SK-N-SH (cell line): ENCODE measurements around the gene DHRS1. TPM values are rescaled to one million over a fixed set of nuclear protein-coding genes. Genes with fewer than 3 reads are reported as not detected.

ENCODE experiments used
- CTCF ChIA-PET: fragments of 300-600, 350-600 bp; formaldehyde crosslinking; extraction: SDS; loops from one replicate; lab custom pipeline; 2021; lab: Yijun Ruan, JAX
- POLR2A ChIA-PET: fragments of 350-600 bp; sonication (Branson Sonifier 250); formaldehyde crosslinking; extraction: SDS; loops from one replicate; lab custom pipeline; 2020; ENCODE audit warnings: antibody characterized with exemption, inconsistent platforms; lab: Yijun Ruan, JAX
- DNase-seq: peaks from one replicate; pipeline ENCODE4 v3.0.0; 2012
- H2AFZ ChIP-seq: fragments of 200-600 bp; sonication (generic); 2 replicates; pipeline ENCODE4 v1.8.1; 2016; ENCODE audit warnings: antibody characterized with exemption, mild to moderate bottlenecking, low read depth
- H3F3A ChIP-seq: fragments of 200-600 bp; sonication (generic); replicated peaks from 2 replicates; pipeline ENCODE3; 2016; ENCODE audit warnings: antibody characterized with exemption, mild to moderate bottlenecking; ENCODE audit not compliant: insufficient read depth
- H3K27ac ChIP-seq, 2 experiments: fragments of 200-500 bp in 1 of 2; fragments of 200-600 bp in 1 of 2; sonication (Bioruptor generic) in 1 of 2; sonication (generic), shearing (Covaris generic) in 1 of 2; 2 replicates each; pipeline versions ENCODE4 v1.5.1 to v1.6.1; 2014 to 2016; ENCODE audit warnings: low read depth in 2 of 2, inconsistent platforms in 1 of 2, low read length in 1 of 2, mild to moderate bottlenecking in 1 of 2, mixed read lengths in 1 of 2
- H3K27me3 ChIP-seq: fragments of 200-600 bp; sonication (generic), shearing (Covaris generic); 2 replicates; pipeline ENCODE4 v1.6.1; 2016; ENCODE audit warnings: mixed run types; ENCODE audit not compliant: insufficient read depth
- H3K36me3 ChIP-seq, 2 experiments: fragments of 200-500 bp in 1 of 2; fragments of 200-600 bp in 1 of 2; sonication (Bioruptor generic) in 1 of 2; sonication (generic) in 1 of 2; replicated peaks in 1 of 2; 2 replicates each; pipeline versions ENCODE3 to v1.5.1; 2014 to 2016; ENCODE audit warnings: low read length in 1 of 2, mild to moderate bottlenecking in 1 of 2; ENCODE audit not compliant: insufficient read depth in 2 of 2, control insufficient read depth in 1 of 2
- H3K4me1 ChIP-seq, 2 experiments: fragments of 200-500 bp in 1 of 2; fragments of 200-600 bp in 1 of 2; sonication (Bioruptor generic) in 1 of 2; sonication (generic), shearing (Covaris generic) in 1 of 2; 2 replicates each; pipeline versions ENCODE4 v1.5.1 to v1.6.1; 2014 to 2016; ENCODE audit warnings: low read depth in 1 of 2, low read length in 1 of 2, mixed run types in 1 of 2; ENCODE audit not compliant: insufficient read depth in 2 of 2, control insufficient read depth in 1 of 2
- H3K4me2 ChIP-seq: fragments of 200-600 bp; sonication (generic), shearing (Covaris generic); 2 replicates; pipeline ENCODE4 v1.6.1; 2017; ENCODE audit warnings: mixed run types
- H3K4me3 ChIP-seq, 2 experiments: fragments of 200-500 bp in 1 of 2; fragments of 200-600 bp in 1 of 2; sonication (Bioruptor generic) in 1 of 2; sonication (generic), shearing (Covaris generic) in 1 of 2; 2 replicates each; pipeline versions ENCODE4 v1.5.1 to v1.8.1; 2014 to 2016; ENCODE audit warnings: low read depth in 2 of 2, inconsistent platforms in 1 of 2, low read length in 1 of 2, mild to moderate bottlenecking in 1 of 2, mixed read lengths in 1 of 2, moderate library complexity in 1 of 2
- H3K79me2 ChIP-seq: fragments of 200-600 bp; sonication (generic); 2 replicates; pipeline ENCODE4 v1.8.1; 2017; ENCODE audit warnings: mild to moderate bottlenecking; ENCODE audit not compliant: insufficient read depth
- H3K9ac ChIP-seq: fragments of 200-600 bp; sonication (generic); 2 replicates; pipeline ENCODE4 v1.6.1; 2017; ENCODE audit warnings: mixed run types
- H3K9me2 ChIP-seq: fragments of 200-600 bp; sonication (generic); 2 replicates; pipeline ENCODE4 v1.6.1; 2017; ENCODE audit warnings: mixed run types
- H3K9me3 ChIP-seq: fragments of 200-600 bp; sonication (generic); 2 replicates; pipeline ENCODE4 v1.6.1; 2017; ENCODE audit warnings: mixed run types, mild to moderate bottlenecking, moderate library complexity
- H4K20me1 ChIP-seq: fragments of 200-600 bp; sonication (generic); 2 replicates; pipeline ENCODE4 v1.6.1; 2017; ENCODE audit warnings: mild to moderate bottlenecking, mixed run types; ENCODE audit not compliant: insufficient read depth
- ELF1 ChIP-seq: IDR thresholded peaks from 2 replicates; pipeline ENCODE4 v1.4.0; 2012
- FOXJ3 ChIP-seq: sonication (generic); formaldehyde crosslinking; IDR thresholded peaks from 2 replicates; pipeline ENCODE4 v1.5.1; 2020; ENCODE audit warnings: mild to moderate bottlenecking, missing genetic modification reagents
- GATA2 ChIP-seq: sonication (generic); formaldehyde crosslinking; IDR thresholded peaks from 2 replicates; pipeline ENCODE4 v1.5.0; 2020; ENCODE audit warnings: mild to moderate bottlenecking, missing genetic modification reagents
- MXI1 ChIP-seq: IDR thresholded peaks from 2 replicates; pipeline ENCODE4 v1.6.1; 2012; ENCODE audit warnings: mild to moderate bottlenecking, low read depth, low read length, improper control_type of control experiment
- RCOR1 ChIP-seq: fragments of 150-350 bp; IDR thresholded peaks from 2 replicates; pipeline ENCODE4 v1.6.1; 2017; ENCODE audit warnings: antibody characterized with exemption, low read length
- WGBS: methylation state at CpG from one replicate; pipeline ENCODE4 v1.1.6; 2017; ENCODE audit warnings: low lambda C conversion rate; 5-methylcytosine and 5-hydroxymethylcytosine counted together
- polyA plus RNA-seq, 3 experiments: library from polyadenylated mRNA; depleted of rRNA; stranded (reverse); fragments of >200 nt; gene quantifications; 2 replicates each; pipeline ENCODE4 v1.2.3, GENCODE V29; 2012
- TF ChIP-seq, protein P1 (sequence below): IDR thresholded peaks from 2 replicates; pipeline ENCODE4 v1.6.1; 2012; ENCODE audit warnings: mild to moderate bottlenecking, low read depth, low read length, moderate library complexity
- TF ChIP-seq, protein P2 (sequence below): IDR thresholded peaks from 2 replicates; pipeline ENCODE4 v1.4.0; 2012; ENCODE audit warnings: low read depth, borderline replicate concordance
- TF ChIP-seq, protein P3 (sequence below): fragments of 150-350 bp; IDR thresholded peaks from 2 replicates; pipeline ENCODE4 v1.6.1; 2017; ENCODE audit warnings: antibody characterized with exemption, low read length, low read depth, borderline replicate concordance

DHRS1 gene
- polyA plus RNA-seq, 1 of the 3 experiments (the other 2 are of a cell fraction) = 65.4 TPM

DNA sequence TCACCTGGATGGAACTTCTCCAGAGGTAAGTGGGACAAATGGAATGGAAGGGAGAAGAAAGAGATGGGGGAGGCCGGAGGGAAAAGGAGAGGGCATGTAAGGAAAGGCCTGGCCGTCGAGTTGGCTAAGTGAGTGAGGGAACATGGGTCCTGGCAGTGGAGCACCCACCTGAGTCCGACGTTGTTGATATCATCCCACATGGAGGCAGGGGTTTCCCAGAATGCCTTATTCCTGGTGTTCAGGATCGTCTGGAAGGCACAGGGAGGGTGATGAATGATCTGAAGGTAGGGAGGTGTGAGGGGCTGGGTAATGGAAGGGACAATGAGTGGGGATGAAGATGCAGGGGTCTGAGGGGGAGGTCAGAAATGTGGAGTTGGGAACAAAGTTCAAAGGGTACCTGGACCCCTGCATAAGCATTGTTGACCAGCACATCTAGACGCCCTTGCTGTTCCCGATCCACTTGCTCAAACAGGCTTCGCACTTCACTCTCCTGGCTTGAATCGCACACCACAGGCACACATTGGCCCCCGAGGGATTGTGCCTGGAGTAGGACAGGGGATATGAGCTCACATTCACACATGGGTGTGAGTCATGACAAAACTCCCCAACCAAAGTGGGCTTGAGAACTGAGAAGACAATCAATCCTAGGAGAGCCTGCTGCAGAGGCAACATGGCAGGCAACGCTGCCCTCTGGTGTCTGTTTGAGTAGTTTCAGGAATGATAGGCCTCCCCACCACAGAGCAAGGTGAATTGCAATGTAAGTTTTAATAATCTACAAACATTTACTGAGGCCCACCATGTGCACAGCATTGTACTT, 3.0 kb downstream of the DHRS1 start (continued):
- TF ChIP-seq, protein P1, sequence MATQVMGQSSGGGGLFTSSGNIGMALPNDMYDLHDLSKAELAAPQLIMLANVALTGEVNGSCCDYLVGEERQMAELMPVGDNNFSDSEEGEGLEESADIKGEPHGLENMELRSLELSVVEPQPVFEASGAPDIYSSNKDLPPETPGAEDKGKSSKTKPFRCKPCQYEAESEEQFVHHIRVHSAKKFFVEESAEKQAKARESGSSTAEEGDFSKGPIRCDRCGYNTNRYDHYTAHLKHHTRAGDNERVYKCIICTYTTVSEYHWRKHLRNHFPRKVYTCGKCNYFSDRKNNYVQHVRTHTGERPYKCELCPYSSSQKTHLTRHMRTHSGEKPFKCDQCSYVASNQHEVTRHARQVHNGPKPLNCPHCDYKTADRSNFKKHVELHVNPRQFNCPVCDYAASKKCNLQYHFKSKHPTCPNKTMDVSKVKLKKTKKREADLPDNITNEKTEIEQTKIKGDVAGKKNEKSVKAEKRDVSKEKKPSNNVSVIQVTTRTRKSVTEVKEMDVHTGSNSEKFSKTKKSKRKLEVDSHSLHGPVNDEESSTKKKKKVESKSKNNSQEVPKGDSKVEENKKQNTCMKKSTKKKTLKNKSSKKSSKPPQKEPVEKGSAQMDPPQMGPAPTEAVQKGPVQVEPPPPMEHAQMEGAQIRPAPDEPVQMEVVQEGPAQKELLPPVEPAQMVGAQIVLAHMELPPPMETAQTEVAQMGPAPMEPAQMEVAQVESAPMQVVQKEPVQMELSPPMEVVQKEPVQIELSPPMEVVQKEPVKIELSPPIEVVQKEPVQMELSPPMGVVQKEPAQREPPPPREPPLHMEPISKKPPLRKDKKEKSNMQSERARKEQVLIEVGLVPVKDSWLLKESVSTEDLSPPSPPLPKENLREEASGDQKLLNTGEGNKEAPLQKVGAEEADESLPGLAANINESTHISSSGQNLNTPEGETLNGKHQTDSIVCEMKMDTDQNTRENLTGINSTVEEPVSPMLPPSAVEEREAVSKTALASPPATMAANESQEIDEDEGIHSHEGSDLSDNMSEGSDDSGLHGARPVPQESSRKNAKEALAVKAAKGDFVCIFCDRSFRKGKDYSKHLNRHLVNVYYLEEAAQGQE = no peak

DNA sequence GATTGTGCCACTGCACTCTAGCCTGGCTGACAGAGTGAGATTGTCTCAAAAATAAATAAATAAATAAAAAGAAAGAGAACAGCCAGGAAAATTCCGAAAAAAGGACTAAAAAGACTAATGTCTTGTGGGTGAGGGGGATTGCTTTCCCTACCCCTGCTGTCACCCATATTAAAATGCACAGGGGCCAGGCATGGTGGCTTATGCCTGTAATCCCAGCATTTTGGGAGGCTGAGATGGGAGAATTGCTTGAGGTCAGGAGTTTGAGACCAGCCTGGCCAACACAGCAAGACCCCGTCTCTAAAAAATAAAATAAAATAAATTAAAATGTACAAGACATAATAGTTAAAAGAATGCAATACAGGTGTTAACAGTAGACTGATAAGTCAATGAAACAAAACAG, 6.1 kb downstream of the DHRS1 start:
- Histone ChIP-seq H3K9me3 (no peaks in the 10 kb centered on the region), H3K79me2 (no peaks in the 10 kb centered on the region; the same call in 1 of the 2 replicates), H3K4me3 (no peak overlapping the region), H3K27ac (no peak overlapping the region), H3K4me1 (peaks cover 0 to 6% of the 10 kb centered on the region in 2 experiments; a peak in 3 of 4 replicates), H3K27me3 (no peaks in the 10 kb centered on the region), H3K9me2 (no peaks in the 10 kb centered on the region), H2AFZ (no peak overlapping the region), H3K4me2 (no peak overlapping the region), H3K36me3 (peaks cover 14 to 45% of the 10 kb centered on the region in 2 experiments), H3F3A (peaks cover 18% of the 10 kb centered on the region), H4K20me1 (no peaks in the 10 kb centered on the region)
- 91% methylated on average over 2 of the region's 2 CpGs for WGBS
- no peak for DNase-seq
- CTCF ChIA-PET = interaction anchor here (0.6 to 6.2 kb wide), 5 partner anchors 12 to 50 kb away, joined by 3 to 43 read pairs (median 18); partner anchors contain the start of genes CIDEB, RABGGTA and TINF2
- TF ChIP-seq GATA2 (CRISPR knock-in tag) (no peak), RCOR1 (no peak), MXI1 (no peak), FOXJ3 (CRISPR knock-in tag) (no peak), ELF1 (no peak)
- TF ChIP-seq, protein P2, sequence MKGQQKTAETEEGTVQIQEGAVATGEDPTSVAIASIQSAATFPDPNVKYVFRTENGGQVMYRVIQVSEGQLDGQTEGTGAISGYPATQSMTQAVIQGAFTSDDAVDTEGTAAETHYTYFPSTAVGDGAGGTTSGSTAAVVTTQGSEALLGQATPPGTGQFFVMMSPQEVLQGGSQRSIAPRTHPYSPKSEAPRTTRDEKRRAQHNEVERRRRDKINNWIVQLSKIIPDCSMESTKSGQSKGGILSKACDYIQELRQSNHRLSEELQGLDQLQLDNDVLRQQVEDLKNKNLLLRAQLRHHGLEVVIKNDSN = no peak
- TF ChIP-seq, protein P3, sequence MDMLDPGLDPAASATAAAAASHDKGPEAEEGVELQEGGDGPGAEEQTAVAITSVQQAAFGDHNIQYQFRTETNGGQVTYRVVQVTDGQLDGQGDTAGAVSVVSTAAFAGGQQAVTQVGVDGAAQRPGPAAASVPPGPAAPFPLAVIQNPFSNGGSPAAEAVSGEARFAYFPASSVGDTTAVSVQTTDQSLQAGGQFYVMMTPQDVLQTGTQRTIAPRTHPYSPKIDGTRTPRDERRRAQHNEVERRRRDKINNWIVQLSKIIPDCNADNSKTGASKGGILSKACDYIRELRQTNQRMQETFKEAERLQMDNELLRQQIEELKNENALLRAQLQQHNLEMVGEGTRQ = no peak
- TF ChIP-seq, all 33 proteins: peak for 0
- POLR2A ChIA-PET = no interaction called here
- H3K9ac ChIP-seq = no peak overlapping the region
